Breast epithelium (tissue), 4 donors: ENCODE measurements around the gene ARMH4. TPM values are rescaled to one million over a fixed set of nuclear protein-coding genes. Genes with fewer than 3 reads are reported as not detected.

Experiments
- DNase-seq, 2 donors: peaks; one replicate each; pipeline ENCODE4 v3.0.0-alpha.2; 2019; ENCODE audit warnings: low spot score in 2 of 2
- H3K27ac ChIP-seq, 2 donors: fragments of 200-600 bp; sonication (generic) in 1 of 2; one replicate each; pipeline ENCODE4 v1.5.1; 2016 to 2019; ENCODE audit warnings: mild to moderate bottlenecking in 1 of 2
- H3K27me3 ChIP-seq, 2 donors: fragments of 200-600 bp; sonication (generic) in 1 of 2; one replicate each; pipeline versions ENCODE4 v1.5.1 to v1.6.0; 2017 to 2019; ENCODE audit warnings: control low read depth in 1 of 2, mild to moderate bottlenecking in 1 of 2
- H3K36me3 ChIP-seq: fragments of 200-600 bp; one replicate; pipeline ENCODE4 v1.5.1; 2019
- H3K4me1 ChIP-seq, 2 donors: fragments of 200-600 bp; sonication (generic); one replicate each; pipeline ENCODE4 v1.5.1; 2016 to 2019; ENCODE audit warnings: control low read depth in 1 of 2
- H3K4me3 ChIP-seq, 3 donors: fragments of 200-600 bp; sonication (generic); 1 replicate in 2 of 3; 2 replicates in 1 of 3; pipeline ENCODE4 v1.5.1; 2016 to 2019; ENCODE audit warnings: mild to moderate bottlenecking in 3 of 3, moderate library complexity in 2 of 3
- H3K9me3 ChIP-seq, 2 donors: fragments of 200-600 bp; sonication (generic) in 1 of 2; one replicate each; pipeline ENCODE4 v1.5.1; 2016 to 2019; ENCODE audit warnings: control low read depth in 1 of 2
- CTCF ChIP-seq, 3 donors: fragments of 450-650 bp; IDR thresholded peaks; one replicate each; pipeline ENCODE4 v1.5.1; 2016 to 2017; ENCODE audit warnings: antibody characterized with exemption in 3 of 3, mild to moderate bottlenecking in 3 of 3, moderate library complexity in 3 of 3
- POLR2A ChIP-seq: fragments of 450-650 bp; IDR thresholded peaks from one replicate; pipeline ENCODE4 v1.6.1; 2016; ENCODE audit warnings: antibody characterized with exemption, mild to moderate bottlenecking, moderate library complexity
- POLR2AphosphoS5 ChIP-seq, 3 donors: sonication (generic); formaldehyde crosslinking; IDR thresholded peaks; one replicate each; pipeline ENCODE4 v1.6.1; 2017; ENCODE audit warnings: antibody characterized with exemption in 3 of 3
- intact Hi-C: fragments of 100-400 bp; cut with DNase I; formaldehyde crosslinking; loops from one replicate; pipeline ENCODE4 v1.15.1; 2023; ENCODE audit warnings: low total_unique reads
- total RNA-seq, 3 donors: library from RNA; depleted of rRNA; stranded (reverse); fragments of >200 nt; gene quantifications; one replicate each; pipeline ENCODE4 v1.1.0, GENCODE V29; 2016

The ARMH4 gene
- total RNA-seq, 3 donors from 2014 or later: 3.9 to 6.4 (median 5.4) TPM

- H3K27ac ChIP-seq: no peak overlapping the region
- H3K9me3 ChIP-seq: no peaks in the 10 kb centered on the region
- no peak overlapping the region for H3K4me3 ChIP-seq
- no peak for DNase-seq
- H3K4me1 ChIP-seq: no peaks in the 10 kb centered on the region
- no peaks in the 10 kb centered on the region for H3K36me3 ChIP-seq
- no peaks in the 10 kb centered on the region for H3K27me3 ChIP-seq
- no peak for TF ChIP-seq CTCF (IDR thresholded peaks at IDR 0.05)
- no peak for TF ChIP-seq POLR2AphosphoS5 (IDR thresholded peaks at IDR 0.05)
- no peak for TF ChIP-seq POLR2A
- intact Hi-C loops: no loop called here
Observed at GRCh38 chr14:58026219-58026618, 125.8 kb downstream of the ARMH4 start.

- no peak for TF ChIP-seq POLR2A
- TF ChIP-seq POLR2AphosphoS5 (IDR thresholded peaks at IDR 0.05): no peak
- H3K27ac ChIP-seq: no peak overlapping the region
- no peaks in the 10 kb centered on the region for H3K9me3 ChIP-seq
- no peak for DNase-seq
- H3K4me3 ChIP-seq: no peak overlapping the region
- intact Hi-C loops: no loop called here
- no peaks in the 10 kb centered on the region for H3K4me1 ChIP-seq
- no peaks in the 10 kb centered on the region for H3K27me3 ChIP-seq
- no peaks in the 10 kb centered on the region for H3K36me3 ChIP-seq
Observed at GRCh38 chr14:58014778-58015177, 137.2 kb downstream of the ARMH4 start.

GRCh38 chr14:58002618-58003017 lies 149.4 kb downstream of the ARMH4 start:
- Histone ChIP-seq H3K9me3 (no peaks in the 10 kb centered on the region), H3K27ac (no peak overlapping the region), H3K4me1 (no peaks in the 10 kb centered on the region), H3K36me3 (no peaks in the 10 kb centered on the region), H3K27me3 (no peaks in the 10 kb centered on the region), H3K4me3 (no peak overlapping the region)
- no peak for DNase-seq
- intact Hi-C loops: loop anchor here (10.0 kb wide), 1 partner anchor 488 kb away; no protein-coding TSS in a partner anchor
- TF ChIP-seq POLR2AphosphoS5 (IDR thresholded peaks at IDR 0.05) (no peak), POLR2A (no peak), CTCF (IDR thresholded peaks at IDR 0.05) (no peak)

GRCh38 chr14:57999979-58000378 lies 152.0 kb downstream of the ARMH4 start:
- Histone ChIP-seq H3K4me3 (peak overlapping the region in 1 of 3 donors; percentile 23), H3K9me3 (no peaks in the 10 kb centered on the region), H3K27me3 (no peaks in the 10 kb centered on the region), H3K4me1 (no peaks in the 10 kb centered on the region), H3K36me3 (no peaks in the 10 kb centered on the region), H3K27ac (no peak overlapping the region)
- no peak for TF ChIP-seq CTCF (IDR thresholded peaks at IDR 0.05)
- no peak for TF ChIP-seq POLR2AphosphoS5 (IDR thresholded peaks at IDR 0.05)
- TF ChIP-seq POLR2A: no peak
- no peak for DNase-seq
- intact Hi-C loops: loop anchor here (10.0 kb wide), 1 partner anchor 485 kb away; no protein-coding TSS in a partner anchor

GRCh38 chr14:57999471-57999870 lies 152.5 kb downstream of the ARMH4 start:
- no peak for TF ChIP-seq POLR2AphosphoS5 (IDR thresholded peaks at IDR 0.05)
- TF ChIP-seq POLR2A: no peak
- TF ChIP-seq CTCF (IDR thresholded peaks at IDR 0.05): no peak
- no peaks in the 10 kb centered on the region for H3K27me3 ChIP-seq
- H3K4me1 ChIP-seq: no peaks in the 10 kb centered on the region
- peak overlapping the region in 1 of 3 donors; percentile 23 for H3K4me3 ChIP-seq
- intact Hi-C loops: no loop called here
- H3K9me3 ChIP-seq: no peaks in the 10 kb centered on the region
- DNase-seq: no peak
- no peaks in the 10 kb centered on the region for H3K36me3 ChIP-seq
- no peak overlapping the region for H3K27ac ChIP-seq

- H3K36me3 ChIP-seq: no peaks in the 10 kb centered on the region
- no peaks in the 10 kb centered on the region for H3K4me1 ChIP-seq
- DNase-seq: no peak
- no peaks in the 10 kb centered on the region for H3K9me3 ChIP-seq
- H3K27ac ChIP-seq: no peak overlapping the region
- H3K27me3 ChIP-seq: no peaks in the 10 kb centered on the region
- TF ChIP-seq CTCF (IDR thresholded peaks at IDR 0.05) (no peak), POLR2A (no peak), POLR2AphosphoS5 (IDR thresholded peaks at IDR 0.05) (no peak)
- intact Hi-C loops: no loop called here
- H3K4me3 ChIP-seq: no peak overlapping the region
Observed at GRCh38 chr14:57998766-57999165, 153.2 kb downstream of the ARMH4 start.
